Tibial artery (tissue), 4 donors: ENCODE results near the gene ACE.
"Not testable (repeated sequence)": the region's sequence is repeated elsewhere in the genome, so short reads cannot be mapped to it uniquely, and the experiment has no call there.

ENCODE experiments used
- DNase-seq, 2 donors: peaks; one replicate each; pipeline ENCODE4 v3.0.0-alpha.2; 2019
- H3K27ac ChIP-seq, 2 donors: fragments of 200-600 bp; sonication (generic) in 1 of 2; 1 replicate in 1 of 2; 2 replicates in 1 of 2; pipeline ENCODE4 v1.5.1; 2018 to 2019; ENCODE audit warnings: mild to moderate bottlenecking in 1 of 2
- H3K27me3 ChIP-seq, 2 donors: fragments of 200-600 bp; sonication (generic) in 1 of 2; one replicate each; pipeline versions ENCODE4 v1.5.1 to v1.6.0; 2016 to 2019
- H3K36me3 ChIP-seq, 3 donors: fragments of 200-600 bp; sonication (generic) in 2 of 3; one replicate each; pipeline ENCODE4 v1.5.1; 2016 to 2019; ENCODE audit warnings: mild to moderate bottlenecking in 2 of 3
- H3K4me1 ChIP-seq, 4 donors: fragments of 200-600 bp; sonication (generic) in 2 of 4; 1 replicate in 3 of 4; 2 replicates in 1 of 4; pipeline ENCODE4 v1.5.1; 2016 to 2019
- H3K4me3 ChIP-seq, 2 donors: fragments of 200-600 bp; sonication (generic) in 1 of 2; 1 replicate in 1 of 2; 2 replicates in 1 of 2; pipeline ENCODE4 v1.5.1; 2018 to 2019; ENCODE audit warnings: mild to moderate bottlenecking in 2 of 2
- H3K9me3 ChIP-seq, 3 donors: fragments of 200-600 bp; sonication (generic) in 1 of 3; one replicate each; pipeline ENCODE4 v1.5.1; 2016 to 2019
- CTCF ChIP-seq, 2 experiments: fragments of 200-600 bp in 1 of 2; fragments of 450-650 bp in 1 of 2; IDR thresholded peaks; one replicate each; pipeline ENCODE4 v1.5.1; 2017 to 2019; ENCODE audit warnings: antibody characterized with exemption in 2 of 2, mild to moderate bottlenecking in 1 of 2, moderate library complexity in 1 of 2
- intact Hi-C: fragments of 100-400 bp; cut with DNase I; formaldehyde crosslinking; loops from one replicate; pipeline ENCODE4 v1.15.0; 2023; ENCODE audit warnings: low total_unique reads

Gene ACE

GRCh38 chr17:63455417-63455816, 21.4 kb upstream of the ACE start:
- no peaks in the 10 kb centered on the region for H3K36me3 ChIP-seq
- H3K9me3 ChIP-seq, result no peaks in the 10 kb centered on the region
- no peak for TF ChIP-seq CTCF (IDR thresholded peaks at IDR 0.05)
- no peak overlapping the region for H3K27ac ChIP-seq
- no peak overlapping the region for H3K4me3 ChIP-seq
- peaks cover 0 to 15% of the 10 kb centered on the region in 2 donors for H3K27me3 ChIP-seq
- DNase-seq, result no peak
- intact Hi-C loops, result no loop called here
- H3K4me1 ChIP-seq, result peaks cover 0 to 7% (median 0%) of the 10 kb centered on the region in 4 donors

- intact Hi-C loops, result no loop called here
- Histone ChIP-seq H3K9me3 (no peaks in the 10 kb centered on the region), H3K27ac (no peak overlapping the region), H3K27me3 (peaks cover 0 to 8% of the 10 kb centered on the region in 2 donors), H3K36me3 (no peaks in the 10 kb centered on the region), H3K4me1 (peaks cover 0 to 7% (median 0%) of the 10 kb centered on the region in 4 donors), H3K4me3 (no peak overlapping the region)
- DNase-seq, result no peak
- TF ChIP-seq CTCF (IDR thresholded peaks at IDR 0.05), result no peak
These were observed 18.4 kb upstream of the ACE start for GRCh38 chr17:63458478-63458877.

- Histone ChIP-seq H3K4me3 (no peak overlapping the region), H3K36me3 (no peaks in the 10 kb centered on the region), H3K9me3 (no peaks in the 10 kb centered on the region), H3K27ac (no peak overlapping the region), H3K4me1 (peaks cover 0 to 5% (median 0%) of the 10 kb centered on the region in 4 donors), H3K27me3 (peaks cover 0 to 7% of the 10 kb centered on the region in 2 donors)
- intact Hi-C loops, result no loop called here
- no peak for DNase-seq
- TF ChIP-seq CTCF (IDR thresholded peaks at IDR 0.05), result no peak
These were observed 16.8 kb upstream of the ACE start for GRCh38 chr17:63460018-63460417.

GRCh38 chr17:63463771-63464170, 13.1 kb upstream of the ACE start:
- H3K4me1 ChIP-seq, result no peaks in the 10 kb centered on the region
- H3K27ac ChIP-seq, result no peak overlapping the region
- peaks cover 0 to 11% of the 10 kb centered on the region in 2 donors for H3K27me3 ChIP-seq
- intact Hi-C loops, result no loop called here
- H3K9me3 ChIP-seq, result no peaks in the 10 kb centered on the region
- no peaks in the 10 kb centered on the region for H3K36me3 ChIP-seq
- no peak overlapping the region for H3K4me3 ChIP-seq
- no peak for DNase-seq
- TF ChIP-seq CTCF (IDR thresholded peaks at IDR 0.05), result no peak

GRCh38 chr17:63464691-63465236, 12.1 kb upstream of the ACE start:
- H3K27me3 ChIP-seq, result peaks cover 0 to 11% of the 10 kb centered on the region in 2 donors
- H3K27ac ChIP-seq, result no peak overlapping the region
- no peak for TF ChIP-seq CTCF (IDR thresholded peaks at IDR 0.05)
- H3K4me3 ChIP-seq, result no peak overlapping the region
- H3K9me3 ChIP-seq, result no peaks in the 10 kb centered on the region
- no peaks in the 10 kb centered on the region for H3K36me3 ChIP-seq
- no peak for DNase-seq
- no peaks in the 10 kb centered on the region for H3K4me1 ChIP-seq
- intact Hi-C loops, result no loop called here

- intact Hi-C loops, H3K4me1 ChIP-seq, H3K27ac ChIP-seq, H3K36me3 ChIP-seq, DNase-seq, H3K4me3 ChIP-seq, H3K9me3 ChIP-seq: not testable (repeated sequence)
- peaks cover 0 to 11% of the 10 kb centered on the region in 2 donors for H3K27me3 ChIP-seq
These were observed 8.8 kb upstream of the ACE start for GRCh38 chr17:63468099-63468498.
